A673 (cell line): Measurements from ENCODE around the gene SRL. TPM values are rescaled to one million over a fixed set of nuclear protein-coding genes. Genes with fewer than 3 reads are reported as not detected.

Source experiments
- BruUV-seq: library from RNA; stranded (reverse); fragments of 400-500 nt; replicated peaks from 2 replicates; lab custom pipeline; 2021; lab: Mats Ljungman, UMichigan
- CTCF ChIA-PET: fragments of 300-600 bp; sonication (Branson Sonifier 250); formaldehyde crosslinking; loops from one replicate; lab custom pipeline; 2022; ENCODE audit warnings: antibody characterized with exemption; lab: Charles Lee
- POLR2A ChIA-PET: fragments of 300-600 bp; sonication (Branson Sonifier 250); formaldehyde crosslinking; loops from one replicate; lab custom pipeline; 2022; ENCODE audit warnings: antibody characterized with exemption; ENCODE audit not compliant: low non-redundant PET; lab: Charles Lee
- DNase-seq: peaks from one replicate; pipeline ENCODE4 v3.0.0-alpha.2; 2015; ENCODE audit warnings: low spot score
- H3K27ac ChIP-seq: fragments of 200-600 bp; sonication (generic); 2 replicates; pipeline ENCODE4 v1.5.1; 2016; ENCODE audit warnings: mixed run types, low read depth, mild to moderate bottlenecking, mixed read lengths, antibody characterized with exemption, low read length; ENCODE audit not compliant: poor library complexity, severe bottlenecking
- H3K27me3 ChIP-seq: fragments of 200-600 bp; sonication (generic); replicated peaks from 2 replicates; pipeline ENCODE4 v1.6.1; 2017; ENCODE audit warnings: mixed run types, low read depth, mild to moderate bottlenecking, mixed read lengths, antibody characterized with exemption, low read length; ENCODE audit not compliant: insufficient read depth, poor library complexity
- H3K36me3 ChIP-seq: fragments of 200-600 bp; sonication (generic); 2 replicates; pipeline ENCODE4 v1.6.1; 2016; ENCODE audit warnings: mixed run types, mild to moderate bottlenecking, mixed read lengths, antibody characterized with exemption, low read length; ENCODE audit not compliant: insufficient read depth, poor library complexity, severe bottlenecking
- H3K4me1 ChIP-seq: fragments of 200-600 bp; sonication (generic); 2 replicates; pipeline ENCODE4 v1.6.1; 2017; ENCODE audit warnings: mixed run types, mild to moderate bottlenecking, mixed read lengths, antibody characterized with exemption, low read length; ENCODE audit not compliant: insufficient read depth, poor library complexity, severe bottlenecking
- H3K4me3 ChIP-seq: fragments of 200-600 bp; sonication (generic); 2 replicates; pipeline ENCODE4 v1.5.1; 2016; ENCODE audit warnings: low read depth, mixed run types, mild to moderate bottlenecking, mixed read lengths, low read length; ENCODE audit not compliant: poor library complexity, severe bottlenecking
- H3K9me3 ChIP-seq: fragments of 200-600 bp; sonication (generic); 2 replicates; pipeline ENCODE4 v1.6.1; 2016; ENCODE audit warnings: mixed run types, low read depth, mild to moderate bottlenecking, mixed read lengths, antibody characterized with exemption, low read length; ENCODE audit not compliant: poor library complexity, severe bottlenecking
- CTCF ChIP-seq: fragments of 300-800, 200-600 bp; sonication (generic); conservative IDR thresholded peaks from 2 replicates; pipeline ENCODE4 v1.5.1; 2017; ENCODE audit warnings: low read depth, mild to moderate bottlenecking, antibody characterized with exemption, low read length, moderate library complexity, mixed read lengths
- EZH2 ChIP-seq: fragments of 200-600 bp; sonication (generic); IDR thresholded peaks from 2 replicates; pipeline ENCODE4 v1.6.1; 2017; ENCODE audit warnings: borderline replicate concordance, low read depth, mild to moderate bottlenecking, mixed read lengths, antibody characterized with exemption, low read length; ENCODE audit not compliant: poor library complexity, severe bottlenecking
- intact Hi-C: fragments of 100-400 bp; cut with micrococcal nuclease; formaldehyde crosslinking; loops from one replicate; pipeline ENCODE4 v1.10.0; 2022; ENCODE audit not compliant: unreplicated experiment
- total RNA-seq: library from RNA; stranded (reverse); gene quantifications from 2 replicates; pipeline ENCODE4 v1.2.3, GENCODE V29; 2021

The SRL gene
- total RNA-seq, 1 experiment from 2014 or later = 0.11 TPM

- TF ChIP-seq CTCF (no peak), EZH2 (no peak)
- ChIA-PET CTCF (interaction anchor here (0.7 to 1.2 kb wide), 2 partner anchors 16 to 40 kb away, joined by 3 read pairs; no protein-coding TSS in a partner anchor), POLR2A (no interaction called here)
- Histone ChIP-seq H3K27me3 (no peaks in the 10 kb centered on the region), H3K27ac (no peak overlapping the region), H3K36me3 (no peaks in the 10 kb centered on the region), H3K9me3 (no peaks in the 10 kb centered on the region), H3K4me1 (peaks cover 10% of the 10 kb centered on the region), H3K4me3 (no peak overlapping the region)
- peak; percentile 46 for DNase-seq
- intact Hi-C loops = no loop called here
- no TSS peak for BruUV-seq
Observed at GRCh38 chr16:4214215-4214621, 27.7 kb downstream of the SRL start.

GRCh38 chr16:4213737-4214136 lies 28.1 kb downstream of the SRL start:
- POLR2A ChIA-PET = no interaction called here
- CTCF ChIA-PET = interaction anchor here (0.7 kb wide), 1 partner anchor 16 kb away, joined by 3 read pairs; no protein-coding TSS in a partner anchor
- DNase-seq = no peak
- BruUV-seq = no TSS peak
- Histone ChIP-seq H3K27ac (no peak overlapping the region), H3K36me3 (no peaks in the 10 kb centered on the region), H3K27me3 (no peaks in the 10 kb centered on the region), H3K9me3 (no peaks in the 10 kb centered on the region), H3K4me3 (no peak overlapping the region), H3K4me1 (peaks cover 10% of the 10 kb centered on the region)
- TF ChIP-seq EZH2 (no peak), CTCF (no peak)
- intact Hi-C loops = no loop called here

- Histone ChIP-seq H3K4me3 (no peak overlapping the region), H3K36me3 (no peaks in the 10 kb centered on the region), H3K27me3 (no peaks in the 10 kb centered on the region), H3K27ac (no peak overlapping the region), H3K9me3 (no peaks in the 10 kb centered on the region), H3K4me1 (peaks cover 5% of the 10 kb centered on the region)
- no peak for TF ChIP-seq EZH2
- TF ChIP-seq CTCF = no peak
- no TSS peak for BruUV-seq
- DNase-seq = no peak
- ChIA-PET CTCF (no interaction called here), POLR2A (no interaction called here)
- intact Hi-C loops = no loop called here
Observed at GRCh38 chr16:4212934-4213296, 29.0 kb downstream of the SRL start.
